ENCODE data around the gene ITGAL.

DNA sequence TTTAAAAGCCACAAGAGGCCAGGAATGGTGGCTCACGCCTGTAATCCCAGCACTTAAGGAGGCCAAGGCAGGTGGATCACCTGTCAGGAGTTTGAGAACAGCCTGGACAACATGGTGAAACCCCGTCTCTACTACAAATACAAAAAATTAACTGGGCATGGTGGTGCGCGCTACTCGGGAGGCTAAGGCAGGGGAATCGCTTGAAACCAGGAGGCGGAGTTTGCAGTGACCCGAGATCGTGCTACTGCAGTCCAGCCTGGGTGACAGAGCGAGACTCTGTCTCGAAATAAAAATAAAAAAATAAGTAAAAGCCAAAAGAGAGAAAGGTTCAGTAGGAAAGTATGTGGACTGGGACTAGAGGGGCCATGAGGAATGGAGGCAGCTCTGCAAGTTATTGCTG, 13.1 kb upstream of the ITGAL start:
- TF ChIP-seq, protein P1, sequence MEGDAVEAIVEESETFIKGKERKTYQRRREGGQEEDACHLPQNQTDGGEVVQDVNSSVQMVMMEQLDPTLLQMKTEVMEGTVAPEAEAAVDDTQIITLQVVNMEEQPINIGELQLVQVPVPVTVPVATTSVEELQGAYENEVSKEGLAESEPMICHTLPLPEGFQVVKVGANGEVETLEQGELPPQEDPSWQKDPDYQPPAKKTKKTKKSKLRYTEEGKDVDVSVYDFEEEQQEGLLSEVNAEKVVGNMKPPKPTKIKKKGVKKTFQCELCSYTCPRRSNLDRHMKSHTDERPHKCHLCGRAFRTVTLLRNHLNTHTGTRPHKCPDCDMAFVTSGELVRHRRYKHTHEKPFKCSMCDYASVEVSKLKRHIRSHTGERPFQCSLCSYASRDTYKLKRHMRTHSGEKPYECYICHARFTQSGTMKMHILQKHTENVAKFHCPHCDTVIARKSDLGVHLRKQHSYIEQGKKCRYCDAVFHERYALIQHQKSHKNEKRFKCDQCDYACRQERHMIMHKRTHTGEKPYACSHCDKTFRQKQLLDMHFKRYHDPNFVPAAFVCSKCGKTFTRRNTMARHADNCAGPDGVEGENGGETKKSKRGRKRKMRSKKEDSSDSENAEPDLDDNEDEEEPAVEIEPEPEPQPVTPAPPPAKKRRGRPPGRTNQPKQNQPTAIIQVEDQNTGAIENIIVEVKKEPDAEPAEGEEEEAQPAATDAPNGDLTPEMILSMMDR (IDR thresholded peaks at IDR 0.05), result no peak
- no peak for TF ChIP-seq POLR2A (IDR thresholded peaks at IDR 0.05)

Measured in heart left ventricle (tissue), 13 donors.